K562 (cell line): ENCODE results near the gene MED29. TPM values are rescaled to one million over a fixed set of nuclear protein-coding genes. Genes with fewer than 3 reads are reported as not detected.

ENCODE experiments used
- BRD4 ChIP-seq: fragments of 200-600 bp; sonication (generic); IDR thresholded peaks from 2 replicates; pipeline ENCODE4 v1.6.1; 2017; ENCODE audit warnings: inconsistent platforms
- FOXK1 ChIP-seq: sonication (generic); formaldehyde crosslinking; IDR thresholded peaks from 2 replicates; pipeline ENCODE4 v1.8.0; 2022; ENCODE audit warnings: missing genetic modification reagents, mild to moderate bottlenecking, borderline replicate concordance
- MGA ChIP-seq: fragments of 450-650 bp; IDR thresholded peaks from 2 replicates; pipeline ENCODE4 v1.6.1; 2016; ENCODE audit warnings: mild to moderate bottlenecking, moderate library complexity
- NFATC3 ChIP-seq: fragments of 450-650 bp; IDR thresholded peaks from 2 replicates; pipeline ENCODE4 v1.6.1; 2017; ENCODE audit warnings: mild to moderate bottlenecking
- NKRF ChIP-seq: fragments of 450-650 bp; IDR thresholded peaks from 2 replicates; pipeline ENCODE4 v1.6.1; 2016; ENCODE audit warnings: borderline replicate concordance
- PURB ChIP-seq: sonication (generic); formaldehyde crosslinking; IDR thresholded peaks from 2 replicates; pipeline ENCODE4 v1.9.0; 2021; ENCODE audit warnings: low read depth, mild to moderate bottlenecking, missing genetic modification reagents
- STAT5A ChIP-seq: IDR thresholded peaks from 2 replicates; pipeline ENCODE4 v1.6.1; 2012; ENCODE audit warnings: low read length, inconsistent platforms, borderline replicate concordance
- TCF3 ChIP-seq: sonication (generic); formaldehyde crosslinking; IDR thresholded peaks from 2 replicates; pipeline ENCODE4 v1.4.0; 2020; ENCODE audit warnings: mild to moderate bottlenecking, missing genetic modification reagents
- ZNF324 ChIP-seq: fragments of 250-450 bp; sonication (Bioruptor Pico); IDR thresholded peaks from 2 replicates; pipeline ENCODE4 v1.4.0; 2020; ENCODE audit warnings: mild to moderate bottlenecking
- ZNF384 ChIP-seq: IDR thresholded peaks from 2 replicates; pipeline ENCODE4 v1.6.1; 2012; ENCODE audit warnings: low read depth, low read length, improper control_type of control experiment
- polyA plus RNA-seq, 8 experiments: library from polyadenylated mRNA; depleted of rRNA in 4 of 8; stranded (reverse) in 5 of 8; unstranded in 3 of 8; fragments of >200 nt; fragmentation: Nextera tagmentation in 2 of 8; fragmentation: Illumina TruSeq in 1 of 8; extraction: Ambion mirVana in 2 of 8; extraction: Trizol in 1 of 8; gene quantifications; 2 replicates each; pipeline versions ENCODE4 v1.2.1 to v1.2.3, GENCODE V29; 2011 to 2014; ENCODE audit warnings: inconsistent platforms in 1 of 8, missing spikeins in 1 of 8
- total RNA-seq, 7 experiments: library from RNA; depleted of rRNA in 6 of 7; stranded (reverse); fragments of >200 nt in 6 of 7; fragmentation: Illumina TruSeq in 2 of 7; extraction: Trizol in 2 of 7; gene quantifications; 2 replicates each; pipeline versions ENCODE4 v1.2.1 to v1.2.3, GENCODE V29; 2011 to 2021; ENCODE audit warnings: low replicate concordance in 1 of 7
- TF ChIP-seq, protein P1 (sequence below): sonication (generic); formaldehyde crosslinking; IDR thresholded peaks from 2 replicates; pipeline ENCODE4 v1.8.0; 2022; ENCODE audit warnings: mild to moderate bottlenecking, missing genetic modification reagents

The MED29 gene
- total and polyA plus RNA-seq, 9 of the 15 experiments (the other 6 are each of a cell fraction or from before 2014, with no cell fraction given), result 1.8 to 22.6 (median 12.4) TPM

GRCh38 chr19:39397360-39398296, 6.5 kb downstream of the MED29 start (continued):
- no peak for TF ChIP-seq NKRF
- no peak for TF ChIP-seq TCF3 (CRISPR knock-in tag)
- TF ChIP-seq MGA, result no peak
- TF ChIP-seq ZNF324 (CRISPR knock-in tag), result no peak
- no peak for TF ChIP-seq STAT5A
- TF ChIP-seq FOXK1 (CRISPR knock-in tag), result no peak
- TF ChIP-seq, protein P1, sequence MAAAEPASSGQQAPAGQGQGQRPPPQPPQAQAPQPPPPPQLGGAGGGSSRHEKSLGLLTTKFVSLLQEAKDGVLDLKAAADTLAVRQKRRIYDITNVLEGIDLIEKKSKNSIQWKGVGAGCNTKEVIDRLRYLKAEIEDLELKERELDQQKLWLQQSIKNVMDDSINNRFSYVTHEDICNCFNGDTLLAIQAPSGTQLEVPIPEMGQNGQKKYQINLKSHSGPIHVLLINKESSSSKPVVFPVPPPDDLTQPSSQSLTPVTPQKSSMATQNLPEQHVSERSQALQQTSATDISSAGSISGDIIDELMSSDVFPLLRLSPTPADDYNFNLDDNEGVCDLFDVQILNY (CRISPR knock-in tag), result no peak
- no peak for TF ChIP-seq NFATC3
- no peak for TF ChIP-seq BRD4
- TF ChIP-seq PURB (CRISPR knock-in tag), result no peak
- TF ChIP-seq ZNF384, result no peak
